ENCODE results near the gene ATXN3L. TPM values are rescaled to one million over a fixed set of nuclear protein-coding genes. Genes with fewer than 3 reads are reported as not detected.
"Not testable (repeated sequence)": the region's sequence is repeated elsewhere in the genome, so short reads cannot be mapped to it uniquely, and the experiment has no call there.

ATXN3L gene
- polyA plus RNA-seq, 3 donors, result not detected

DNA sequence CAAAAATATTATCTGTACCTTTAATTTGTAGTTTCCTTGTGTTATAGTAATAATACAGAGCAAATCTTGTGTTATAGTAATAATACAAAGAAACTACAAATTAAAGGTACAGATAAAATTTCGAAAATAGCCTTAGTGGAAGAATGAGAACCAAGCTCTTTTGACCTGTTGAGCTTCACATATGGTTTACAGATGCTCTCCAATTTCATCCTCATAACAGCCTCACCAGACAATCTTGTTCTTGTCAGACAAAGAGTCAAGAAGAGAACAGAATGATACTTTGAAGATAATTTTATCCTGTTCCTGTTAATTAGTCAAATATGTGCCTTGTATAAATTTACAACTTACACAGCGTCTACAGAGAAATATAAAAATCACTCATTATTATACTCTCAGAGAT lies 12.8 kb downstream of the ATXN3L start:
- no peak for DNase-seq

DNA sequence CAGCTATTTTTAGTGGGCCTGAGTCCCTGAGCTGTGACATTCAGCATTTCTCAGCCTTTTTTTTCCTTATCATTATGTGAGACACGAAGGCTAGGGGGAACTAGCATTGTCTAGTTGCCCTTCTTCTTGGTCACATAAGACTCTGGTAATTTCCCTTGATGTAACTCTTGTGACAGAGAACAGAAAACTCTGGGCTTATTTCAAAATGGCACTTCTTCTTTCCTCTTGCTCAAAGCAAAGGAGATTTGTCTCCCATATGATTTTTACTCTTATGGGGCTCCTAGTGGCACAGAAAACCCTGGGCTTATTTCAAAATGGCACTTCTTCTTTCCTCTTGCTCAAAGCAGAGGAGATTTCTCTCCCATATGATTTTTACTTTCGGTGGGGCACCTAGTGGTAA lies 14.7 kb downstream of the ATXN3L start:
- DNase-seq, result no peak

DNA sequence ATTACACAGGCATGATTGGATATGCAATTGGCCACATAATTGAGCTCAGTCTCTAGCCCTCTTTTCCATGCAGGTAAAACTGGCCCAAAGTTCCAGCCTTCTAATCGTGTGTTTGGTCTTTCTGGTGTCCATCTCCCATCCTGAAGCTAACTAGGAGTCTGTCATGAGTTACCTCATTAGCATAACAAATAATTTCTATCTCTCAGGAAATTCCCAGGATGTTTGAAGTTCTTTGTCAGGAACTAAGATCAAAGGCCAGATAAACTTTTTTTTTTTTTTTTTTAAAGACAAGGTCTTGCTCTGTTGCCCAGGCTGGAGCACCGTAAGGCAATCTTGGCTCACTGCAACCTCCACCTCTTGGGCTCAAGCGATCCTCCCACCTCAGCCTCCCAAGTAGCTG lies 15.8 kb downstream of the ATXN3L start:
- no peak for DNase-seq

DNA sequence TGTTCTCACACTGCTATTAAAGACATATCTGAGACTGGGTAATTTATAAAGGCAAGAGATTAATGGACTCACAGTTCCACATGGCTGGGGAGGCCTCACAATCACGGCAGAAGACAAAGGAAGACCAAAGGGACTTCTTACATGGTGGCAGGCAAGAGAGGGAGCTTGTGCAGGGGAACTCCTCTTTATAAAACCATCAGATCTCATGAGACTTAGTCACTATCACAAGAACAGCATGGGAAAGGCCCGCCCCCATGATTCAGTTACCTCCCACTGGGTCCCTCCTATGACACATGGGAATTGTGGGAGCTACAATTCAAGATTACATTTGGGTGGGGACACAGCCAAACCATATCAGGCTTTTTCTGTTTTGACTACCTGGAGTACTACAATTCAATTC lies 16.6 kb downstream of the ATXN3L start:
- DNase-seq, result not testable (repeated sequence)

DNA sequence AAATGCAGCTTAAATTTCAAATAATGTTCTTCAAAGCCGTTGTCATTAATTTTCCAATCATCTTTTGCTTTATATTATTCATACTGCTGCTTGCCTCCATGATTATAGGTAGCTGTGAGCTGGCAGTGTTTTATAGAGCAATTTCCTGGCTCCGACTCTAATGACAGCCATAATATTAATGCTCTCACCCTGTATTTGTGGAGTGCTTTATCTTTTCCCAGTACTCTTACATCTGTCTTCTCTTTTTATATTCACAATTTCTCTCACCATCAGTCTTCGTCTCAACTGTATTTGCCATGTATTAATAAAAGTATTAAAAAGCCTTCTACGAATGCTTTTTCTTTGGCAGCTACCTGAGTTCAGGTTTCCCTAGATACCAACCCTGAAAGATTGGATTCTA lies 21.0 kb downstream of the ATXN3L start:
- no peak for DNase-seq

DNA sequence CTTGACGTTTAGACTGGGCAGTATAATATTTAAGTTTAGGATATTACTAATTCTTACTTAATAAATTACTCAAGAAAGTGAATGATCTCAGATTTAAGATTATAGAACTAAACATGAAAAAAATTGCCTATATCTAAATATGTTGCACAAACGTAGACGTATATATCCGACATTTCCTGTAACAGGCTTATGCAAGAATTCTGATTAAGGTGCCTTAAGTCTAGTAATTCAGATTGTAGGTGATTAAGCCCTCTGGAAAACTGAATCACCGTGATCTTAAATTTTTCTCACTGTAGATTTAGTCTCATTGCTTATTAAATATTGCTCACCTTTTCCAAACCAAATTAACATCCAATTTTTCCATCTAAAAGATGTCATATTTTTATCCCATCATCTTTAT lies 24.0 kb downstream of the ATXN3L start:
- no peak for DNase-seq

DNA sequence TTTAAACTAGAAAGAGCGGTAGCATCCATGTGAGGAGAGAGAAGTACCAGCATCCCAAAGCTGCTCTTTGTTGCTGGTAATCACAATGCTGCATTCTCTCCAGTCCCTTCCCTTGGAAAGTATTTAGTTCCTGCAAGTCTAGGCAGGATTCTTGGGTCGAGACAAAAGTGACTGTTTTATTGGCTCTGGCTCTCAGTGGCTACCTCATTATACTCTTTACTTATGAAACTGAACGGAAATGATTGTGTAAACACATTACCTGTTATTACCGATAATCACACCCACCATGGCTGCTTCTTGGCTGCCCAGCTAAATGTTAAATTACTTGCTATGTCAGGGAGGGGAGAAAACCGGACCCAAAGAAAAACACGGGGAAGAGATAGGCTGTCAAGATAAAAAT lies 26.2 kb downstream of the ATXN3L start:
- no peak for DNase-seq

DNA sequence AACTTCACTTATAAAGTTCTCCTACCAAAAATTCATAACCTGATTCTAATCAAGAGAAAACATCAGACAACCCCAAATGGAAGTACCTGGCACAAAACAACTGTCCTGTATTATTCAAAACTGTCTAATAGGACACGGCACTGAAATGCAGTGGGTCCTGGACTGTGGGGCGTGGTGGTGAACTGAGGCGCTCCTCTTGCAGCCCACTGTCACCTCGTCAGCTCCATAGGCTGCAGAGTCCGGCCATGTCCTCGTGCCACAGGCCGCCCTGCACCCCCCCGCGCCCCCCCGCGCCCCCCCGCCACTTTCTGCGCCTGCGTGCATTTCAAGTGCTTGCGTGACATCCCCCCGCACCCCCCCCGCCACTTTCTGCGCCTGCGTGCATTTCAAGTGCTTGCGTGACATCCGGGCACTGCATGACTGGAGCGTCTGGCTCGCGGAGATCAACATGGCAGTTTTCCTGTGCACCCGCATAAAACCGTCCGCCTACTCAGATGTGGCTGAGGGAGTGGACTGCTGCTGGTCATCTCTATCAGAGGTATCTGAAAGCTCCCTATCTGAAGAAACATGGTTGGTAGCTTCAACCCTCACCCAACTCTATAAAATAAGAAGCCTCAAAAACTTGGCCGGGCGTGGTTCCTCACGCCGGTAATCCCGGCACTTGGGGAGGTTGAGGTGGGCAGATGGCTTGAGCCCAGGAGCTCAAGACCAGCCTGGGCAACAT lies 28.8 kb downstream of the ATXN3L start:
- DNase-seq, result no peak

DNA sequence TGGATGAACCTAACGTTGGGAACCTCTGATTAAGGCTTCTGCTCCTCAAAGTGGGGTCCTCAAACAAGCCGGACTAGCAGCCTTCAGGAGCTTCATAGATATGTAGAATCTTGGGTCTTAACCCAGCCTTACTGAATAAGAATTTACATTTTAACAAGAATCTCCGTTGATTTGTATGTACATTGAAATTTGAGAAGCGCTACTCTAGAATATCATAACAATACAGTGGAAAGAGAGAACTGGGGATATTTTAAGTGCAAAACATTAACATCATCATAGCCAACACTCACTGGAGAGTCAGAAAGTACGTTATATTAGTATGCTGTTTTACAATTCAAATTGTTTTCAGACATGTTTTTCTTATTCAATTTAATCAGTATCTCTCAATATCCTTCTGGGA lies 31.2 kb downstream of the ATXN3L start:
- DNase-seq, result no peak

DNA sequence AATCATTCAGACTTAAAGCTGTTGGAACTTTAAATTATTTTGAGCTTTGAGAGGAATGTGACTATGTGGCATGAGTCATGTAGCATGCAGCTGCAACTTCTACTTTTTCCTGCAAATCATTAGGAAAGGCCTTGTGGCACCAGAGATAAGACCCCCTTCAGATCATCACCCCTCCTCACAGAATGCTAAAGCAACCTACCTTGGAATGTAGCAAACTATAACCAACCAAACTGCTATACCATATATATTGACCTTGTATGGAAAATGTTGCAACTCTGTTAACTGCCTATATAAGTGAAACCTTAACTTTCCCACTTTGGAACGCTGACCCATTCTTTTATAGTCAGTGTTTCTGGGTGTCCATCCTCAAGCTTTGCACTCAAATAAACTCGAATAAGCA lies 32.0 kb downstream of the ATXN3L start:
- DNase-seq, result no peak

DNA sequence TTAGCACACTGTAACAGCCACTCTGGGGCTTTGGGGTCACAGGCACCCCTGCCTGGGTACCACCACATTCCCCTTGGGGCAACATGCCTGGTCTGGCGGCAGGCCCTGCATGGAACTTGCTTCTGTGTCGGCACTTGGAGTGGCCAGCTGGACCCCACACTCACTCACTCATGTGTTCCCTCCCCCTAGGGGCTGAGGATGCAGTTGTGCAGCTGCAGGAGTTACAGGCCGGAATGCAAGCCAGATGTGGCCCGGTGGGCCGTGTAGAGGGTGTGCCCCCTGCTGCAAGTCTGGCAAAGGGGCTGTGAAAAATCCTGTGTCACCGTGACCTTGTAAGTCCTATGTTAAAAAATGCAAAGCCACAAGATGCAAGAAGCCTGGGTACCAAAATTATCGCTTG lies 34.2 kb downstream of the ATXN3L start:
- no peak for DNase-seq

DNA sequence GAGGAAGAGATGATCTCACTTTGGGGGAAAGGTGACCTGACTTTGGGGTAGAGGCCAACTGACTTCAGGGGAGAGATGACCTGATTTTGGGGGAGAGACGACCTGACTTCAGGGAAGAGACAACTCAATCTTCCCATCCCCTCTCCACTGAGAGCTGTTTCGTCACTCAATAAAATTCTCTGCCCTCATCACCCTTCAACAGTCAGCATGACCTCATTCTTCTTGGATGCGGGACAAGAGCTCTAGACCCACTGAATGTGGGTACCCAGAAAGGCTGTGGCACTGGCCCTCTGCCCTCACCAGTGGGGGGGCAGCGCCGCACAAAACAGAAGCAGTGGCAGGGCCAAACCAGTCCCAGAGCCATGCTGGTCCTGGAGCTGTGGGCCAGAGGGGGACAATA lies 34.6 kb downstream of the ATXN3L start:
- no peak for DNase-seq

DNA sequence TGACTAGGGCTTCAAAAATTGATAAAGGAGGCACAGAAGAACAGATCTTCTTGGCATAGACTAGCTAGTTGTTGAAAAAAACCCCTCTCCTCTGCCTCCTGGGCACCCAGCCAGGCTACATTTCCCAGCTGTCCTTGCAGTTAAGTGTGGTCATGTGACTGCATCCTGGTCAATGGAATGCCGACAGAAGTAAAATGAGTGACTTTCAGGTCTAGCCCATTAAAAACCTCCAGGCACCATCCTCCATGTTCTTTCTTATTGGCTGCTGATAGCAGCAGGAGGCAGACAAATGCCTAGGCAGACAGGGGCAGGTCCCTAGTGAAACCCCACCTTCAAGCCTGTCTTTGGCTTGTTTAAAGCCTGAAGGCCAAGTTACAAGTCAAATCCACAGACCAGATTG lies 35.3 kb downstream of the ATXN3L start:
- no peak for DNase-seq

DNA sequence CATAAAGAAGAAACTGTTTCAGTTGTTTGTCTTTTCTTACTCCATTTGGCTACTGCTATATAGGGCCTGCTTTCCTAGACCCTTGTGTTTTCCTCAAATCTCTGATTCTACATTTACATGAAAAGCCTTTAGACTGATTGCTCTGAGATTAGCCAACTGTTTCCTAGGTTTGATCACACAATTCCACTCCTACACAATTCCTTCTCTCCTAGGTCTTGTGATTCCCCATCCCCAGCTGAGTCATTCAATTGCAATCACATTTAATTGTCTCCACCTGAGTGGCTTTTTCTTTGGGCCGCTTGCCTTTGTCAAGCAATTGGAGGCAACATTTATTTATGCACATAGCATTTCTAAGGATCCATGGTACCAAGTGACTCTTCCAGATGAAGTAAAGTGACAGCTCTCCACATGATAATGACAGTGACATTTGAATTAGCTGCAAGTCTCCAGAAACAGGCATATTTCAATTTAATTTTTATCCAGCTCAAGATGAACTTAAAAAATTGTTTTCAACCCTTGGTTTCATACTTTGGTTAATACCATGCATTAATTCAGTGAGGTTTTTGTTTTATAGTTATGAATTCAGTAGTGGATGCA lies 35.8 kb downstream of the ATXN3L start:
- DNase-seq, result no peak

DNA sequence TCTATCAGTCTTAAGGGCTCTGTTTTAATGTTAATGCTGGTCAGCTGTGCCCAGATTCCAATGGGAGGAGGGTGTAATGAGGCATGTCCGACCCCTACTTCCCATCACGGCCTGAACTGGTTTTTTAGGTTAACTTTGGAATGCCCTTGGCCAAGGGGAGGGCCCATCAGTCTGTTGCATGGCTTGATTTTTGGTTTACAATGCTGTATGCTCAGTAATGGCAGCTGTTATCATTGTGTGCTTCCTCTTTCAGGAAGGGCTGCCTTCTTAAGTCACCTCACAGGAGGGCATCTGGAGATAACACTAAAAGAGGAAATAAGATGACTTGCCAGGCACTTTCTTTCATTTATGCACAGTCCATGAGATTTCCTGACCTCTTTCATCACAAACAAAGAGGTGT lies 36.3 kb downstream of the ATXN3L start:
- DNase-seq, result no peak

DNA sequence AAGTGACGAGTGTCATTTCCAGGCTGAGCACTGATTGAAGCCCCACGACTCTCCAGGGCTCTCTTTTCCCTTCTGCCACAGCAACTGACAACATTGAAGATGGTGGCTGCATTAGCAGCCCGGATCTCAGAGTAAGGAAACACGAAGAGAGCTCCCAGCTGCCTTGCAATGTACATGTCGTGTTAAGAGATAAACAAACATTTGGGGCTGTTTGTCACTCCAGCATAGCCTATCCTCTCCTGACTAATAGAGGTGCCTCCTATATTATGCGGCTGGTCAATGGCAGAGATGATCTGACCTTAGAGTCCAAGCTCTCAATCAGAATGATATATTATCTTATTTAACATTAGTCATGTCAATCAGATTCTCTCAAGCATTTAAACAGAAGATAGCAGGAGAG lies 38.6 kb downstream of the ATXN3L start:
- no peak for DNase-seq

DNA sequence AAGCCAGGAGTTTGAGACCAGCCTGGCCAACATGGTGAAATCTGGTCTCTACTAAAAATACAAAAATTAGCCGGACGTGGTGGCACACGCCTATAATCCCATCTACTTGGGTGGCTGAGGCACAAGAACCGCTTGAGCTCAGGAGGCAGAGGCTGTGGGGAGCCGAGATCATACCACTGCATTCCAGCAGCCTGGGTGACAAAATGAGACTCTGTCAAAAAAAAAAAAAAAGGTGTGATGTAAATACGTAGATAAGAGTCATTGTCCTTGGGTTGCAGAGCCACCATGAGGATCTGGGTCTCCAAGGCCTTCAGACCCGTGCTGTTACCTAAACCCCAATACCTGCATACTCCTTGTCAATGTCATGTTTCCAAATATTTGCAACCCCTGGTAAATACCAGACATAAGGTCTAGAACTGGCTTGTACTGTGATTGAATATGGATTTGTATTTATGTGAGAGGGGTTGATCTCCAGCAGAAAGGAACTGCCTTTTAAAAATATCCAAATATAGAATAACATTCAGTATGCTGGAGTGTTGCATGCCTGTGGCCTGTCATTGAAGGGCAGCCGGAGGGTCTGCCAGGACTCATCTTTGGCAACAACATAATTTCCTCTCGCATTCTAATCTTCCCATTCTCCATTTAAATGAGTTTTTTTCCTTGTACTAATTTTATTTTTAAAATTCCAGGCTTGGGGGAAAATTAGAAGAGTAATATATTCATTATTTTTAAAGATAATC lies 40.4 kb downstream of the ATXN3L start:
- no peak for DNase-seq

DNA sequence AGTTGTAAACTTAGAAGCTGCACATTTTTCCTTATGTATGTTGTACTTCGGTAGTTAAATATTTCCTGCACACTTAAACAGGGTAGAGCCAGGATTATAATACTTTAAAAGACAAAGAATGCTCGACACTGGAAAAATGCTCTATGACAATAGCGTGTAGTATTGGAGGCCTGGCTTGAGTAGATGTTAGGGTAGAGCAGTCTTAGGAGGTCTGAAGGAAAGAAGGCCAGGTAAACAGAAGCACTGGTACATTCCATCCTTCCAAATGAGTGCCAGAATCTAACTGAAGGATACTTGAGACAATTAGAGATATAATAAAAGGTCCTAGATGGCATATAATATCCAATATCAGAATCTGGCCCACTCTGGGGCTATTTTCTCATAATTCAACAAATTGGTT lies 42.3 kb downstream of the ATXN3L start:
- DNase-seq, result no peak

DNA sequence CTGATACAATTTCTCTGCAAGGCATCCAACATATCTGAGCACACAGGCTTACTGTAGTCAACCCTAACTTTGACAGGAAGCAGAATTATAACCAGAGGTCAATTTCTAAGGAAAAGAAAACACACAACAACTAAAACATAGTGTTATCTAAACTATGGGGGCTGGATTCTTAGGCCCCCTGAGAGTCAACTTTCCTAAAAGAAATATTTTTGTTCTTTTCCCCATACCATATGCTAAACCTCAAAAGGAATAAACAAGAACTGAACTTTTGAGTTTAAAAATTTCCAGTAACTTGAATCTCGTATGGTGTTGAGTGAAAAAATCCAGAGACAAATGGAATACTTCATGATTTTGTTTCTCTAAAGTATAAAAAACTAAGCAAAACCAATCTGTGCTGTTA lies 42.9 kb downstream of the ATXN3L start:
- DNase-seq, result peak; percentile 64

DNA sequence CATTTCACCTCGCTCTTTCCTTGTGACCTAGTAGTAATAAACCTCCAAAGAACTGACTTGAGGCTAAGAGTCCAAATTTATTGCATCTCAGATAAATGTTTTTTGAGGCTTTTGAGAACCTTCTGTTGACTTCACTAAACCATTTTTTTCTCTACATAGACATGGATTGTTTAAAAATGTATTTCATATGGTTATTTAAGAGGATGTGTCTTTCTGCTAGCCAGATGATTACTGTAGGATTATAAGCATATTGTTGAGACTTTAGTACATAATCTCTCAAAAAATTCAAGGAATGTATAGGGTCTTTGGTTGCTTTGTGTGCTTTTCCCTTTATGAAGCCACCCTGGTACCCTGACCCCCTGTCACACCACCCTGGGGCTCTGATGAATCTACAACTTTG lies 44.8 kb downstream of the ATXN3L start:
- DNase-seq, result no peak

DNA sequence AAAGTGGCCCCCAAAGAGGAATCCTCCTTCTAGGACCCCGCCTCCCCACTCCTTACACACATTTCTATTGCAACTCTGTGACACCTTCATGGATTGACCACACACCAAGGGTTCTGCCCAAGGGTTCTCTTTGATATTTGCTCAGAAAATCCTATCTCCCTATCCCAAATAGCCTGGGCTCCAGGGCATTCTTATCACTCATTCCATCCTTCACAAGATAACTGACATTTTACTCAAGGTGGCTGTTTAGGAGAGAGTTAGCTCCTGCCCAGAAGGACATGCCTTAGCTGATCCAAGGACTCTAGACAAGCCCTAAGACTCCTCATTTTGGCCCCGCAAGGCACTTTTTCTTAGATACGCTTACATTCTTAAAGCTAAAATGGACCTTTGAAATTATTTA lies 47.4 kb downstream of the ATXN3L start:
- DNase-seq, result no peak

DNA sequence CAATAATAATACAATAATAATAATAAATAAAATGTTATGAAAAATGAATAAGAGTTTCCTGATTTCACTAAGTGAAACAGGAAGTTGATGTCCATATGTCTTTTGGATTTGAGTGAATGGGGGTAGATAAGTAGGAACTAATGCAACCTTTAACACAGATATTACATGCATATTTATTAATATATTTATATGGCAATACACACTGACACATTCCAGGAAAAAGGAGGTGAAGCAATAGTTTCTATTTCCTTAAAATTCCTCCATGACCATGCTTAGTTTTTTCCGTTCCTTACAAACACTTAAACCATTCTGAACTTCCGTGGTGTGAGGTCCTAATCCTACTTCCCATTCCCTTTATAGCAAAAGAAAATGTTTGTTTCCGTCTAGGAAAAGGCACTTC lies 48.3 kb downstream of the ATXN3L start:
- DNase-seq, result no peak

DNA sequence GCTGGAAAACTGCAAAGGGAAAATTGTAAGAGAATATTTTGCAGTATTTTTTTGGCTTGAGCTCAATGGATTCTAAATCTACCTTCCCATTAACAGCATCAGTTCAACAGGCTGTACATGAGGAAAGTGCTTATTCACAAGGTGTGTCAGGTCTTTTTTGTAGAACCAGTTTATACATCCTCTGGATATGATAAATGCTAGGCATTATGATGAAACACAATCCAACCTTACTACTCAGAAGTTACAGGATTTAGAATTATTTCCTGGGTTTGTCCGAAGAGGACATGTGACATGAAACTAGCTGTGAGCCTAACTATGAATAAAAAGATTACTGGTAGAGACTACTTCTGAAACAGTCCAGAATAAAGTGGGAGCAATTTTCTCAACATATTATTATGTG lies 49.5 kb downstream of the ATXN3L start:
- no peak for DNase-seq

DNA sequence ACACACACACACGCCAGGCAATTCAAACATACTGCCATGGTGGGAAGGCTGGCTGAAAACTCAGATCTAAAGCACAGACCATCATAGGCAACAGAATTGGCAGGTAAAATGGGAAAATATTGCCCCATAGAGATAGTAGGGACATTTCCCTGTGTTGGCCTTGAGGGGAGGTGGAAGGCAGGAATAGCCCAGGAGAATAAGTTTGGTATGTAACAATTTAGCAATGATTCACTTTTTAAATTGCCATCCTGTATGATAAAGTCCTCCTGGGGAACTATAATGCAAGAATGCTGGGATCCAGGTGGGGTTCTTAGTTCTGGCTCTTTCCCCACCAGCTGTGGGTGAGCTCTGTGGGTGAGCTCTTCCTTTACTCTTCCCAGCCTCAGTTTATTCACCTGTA lies 51.0 kb downstream of the ATXN3L start:
- DNase-seq, result no peak

Measured in renal pelvis (tissue), 4 donors.